Ammon's horn (tissue), 1 donor: ENCODE results near the gene SORBS1.

ENCODE experiments used
- DNase-seq: peaks from one replicate; pipeline ENCODE4 v3.0.0-alpha.2; 2016; ENCODE audit warnings: low spot score

Gene SORBS1

GRCh38 chr10:95266674-95267095 is 294.5 kb downstream of the SORBS1 start:
- DNase-seq = no peak

- DNase-seq = no peak
Observed at GRCh38 chr10:95265572-95265971, 295.6 kb downstream of the SORBS1 start.

GRCh38 chr10:95264227-95265051 is 296.7 kb downstream of the SORBS1 start:
- DNase-seq = no peak

GRCh38 chr10:95263864-95264226 is 297.3 kb downstream of the SORBS1 start:
- no peak for DNase-seq

GRCh38 chr10:95262763-95263518 is 298.2 kb downstream of the SORBS1 start:
- DNase-seq = no peak

- DNase-seq = no peak
Observed at GRCh38 chr10:95261926-95262325, 299.2 kb downstream of the SORBS1 start.
